ENCODE results near the gene GAS2.

- no peak for TF ChIP-seq CTCF (IDR thresholded peaks at IDR 0.05)
- TF ChIP-seq POLR2A (IDR thresholded peaks at IDR 0.05), result no peak
Observed at GRCh38 chr11:22830082-22830414, 163.6 kb downstream of the GAS2 start.
